Spleen (tissue), 11 donors: ENCODE data around the gene CD24. TPM values are rescaled to one million over a fixed set of nuclear protein-coding genes. Genes with fewer than 3 reads are reported as not detected.
A peak's percentile ranks its signal among the peaks of the same experiment; 100 is the strongest.
"Not testable (repeated sequence)": the region's sequence is repeated elsewhere in the genome, so short reads cannot be mapped to it uniquely, and the experiment has no call there.

ENCODE experiments used
- DNase-seq: peaks from one replicate; pipeline ENCODE4 v3.0.0-alpha.2; 2020
- H3K27ac ChIP-seq, 8 donors: fragments of 200-600 bp; sonication (generic) in 7 of 8; 1 replicate in 4 of 8; 2 replicates in 4 of 8; pipeline versions ENCODE4 v1.5.0 to v1.8.0; 2016 to 2021; ENCODE audit warnings: inconsistent platforms in 4 of 8, mild to moderate bottlenecking in 4 of 8, moderate library complexity in 1 of 8
- H3K27me3 ChIP-seq, 7 donors: fragments of 200-600 bp; sonication (generic) in 6 of 7; replicated peaks in 1 of 7; 1 replicate in 4 of 7; 2 replicates in 3 of 7; pipeline versions ENCODE4 v1.5.0 to v1.8.0; 2016 to 2021; ENCODE audit warnings: inconsistent platforms in 3 of 7, mild to moderate bottlenecking in 1 of 7
- H3K36me3 ChIP-seq, 6 donors: fragments of 200-600 bp; sonication (generic) in 5 of 6; 1 replicate in 4 of 6; 2 replicates in 2 of 6; pipeline versions ENCODE4 v1.5.0 to v1.8.0; 2016 to 2021; ENCODE audit warnings: inconsistent platforms in 2 of 6
- H3K4me1 ChIP-seq, 6 donors: fragments of 200-600 bp; sonication (generic) in 5 of 6; 1 replicate in 3 of 6; 2 replicates in 3 of 6; pipeline versions ENCODE4 v1.5.0 to v1.8.0; 2016 to 2021; ENCODE audit warnings: inconsistent platforms in 3 of 6
- H3K4me3 ChIP-seq, 8 donors: fragments of 200-600 bp; sonication (generic) in 7 of 8; 1 replicate in 4 of 8; 2 replicates in 4 of 8; pipeline versions ENCODE4 v1.5.0 to v1.8.0; 2016 to 2021; ENCODE audit warnings: inconsistent platforms in 4 of 8, mild to moderate bottlenecking in 4 of 8, moderate library complexity in 2 of 8
- H3K9me3 ChIP-seq, 8 donors: fragments of 200-600 bp; sonication (generic) in 7 of 8; 1 replicate in 4 of 8; 2 replicates in 4 of 8; pipeline versions ENCODE4 v1.5.0 to v1.8.0; 2016 to 2021; ENCODE audit warnings: inconsistent platforms in 4 of 8
- CTCF ChIP-seq, 11 experiments: fragments of 200-600 bp in 7 of 11; fragments of 450-650 bp in 4 of 11; sonication (generic) in 4 of 11; IDR thresholded peaks in 8 of 11; conservative IDR thresholded peaks in 3 of 11; 1 replicate in 7 of 11; 2 replicates in 4 of 11; pipeline versions ENCODE4 v1.4.0 to v1.8.0; 2016 to 2021; ENCODE audit warnings: antibody characterized with exemption in 11 of 11, inconsistent platforms in 4 of 11, mild to moderate bottlenecking in 1 of 11
- POLR2A ChIP-seq, 3 donors: fragments of 450-650 bp; IDR thresholded peaks; one replicate each; pipeline ENCODE4 v1.5.1; 2017; ENCODE audit warnings: antibody characterized with exemption in 3 of 3, mild to moderate bottlenecking in 1 of 3
- POLR2AphosphoS5 ChIP-seq, 3 donors: sonication (generic); formaldehyde crosslinking; IDR thresholded peaks; one replicate each; pipeline ENCODE4 v1.5.1; 2017; ENCODE audit warnings: antibody characterized with exemption in 3 of 3
- WGBS, 5 donors: extraction: QIAGEN DNeasy Blood & Tissue Kit in 3 of 5; methylation state at CpG; one replicate each; pipeline versions ENCODE4 v1.1.5 to v1.1.7; 2013 to 2018; 5-methylcytosine and 5-hydroxymethylcytosine counted together
- intact Hi-C: fragments of 100-400 bp; cut with DNase I; formaldehyde crosslinking; loops from one replicate; pipeline ENCODE4 v1.15.0; 2023; ENCODE audit warnings: low total_unique reads
- polyA plus RNA-seq, 3 donors: library from polyadenylated mRNA; stranded (reverse); fragments of 200-250 nt; gene quantifications; one replicate each; pipeline ENCODE4 v1.2.1, GENCODE V29; 2013
- total RNA-seq, 7 donors: library from RNA; depleted of rRNA in 3 of 7; stranded (reverse); fragments of >200 nt in 3 of 7; fragmentation: NEBNext Ultra II Directional in 4 of 7; extraction: Animal tissue kit (Norgen Biotek cat#: 25700) in 4 of 7; gene quantifications; one replicate each; pipeline versions ENCODE4 v1.1.0 to v1.2.1, GENCODE V29; 2016 to 2021
- donor health status: healthy with polysubstance abuse.
- donor health status: DM: no; HTN: no; CAD: no; lungs with moderate emphysema.
- donor health status: DM: no; HTN: no; CAD: no.
- donor health status: Bipolar disorder and iron deficiency.
- donor health status: healthy.
- donor health status: DM: no; HTN: no; CAD: no.
- donor health status: DM: yes; HTN: yes; CAD: no.

The CD24 gene
- total and polyA plus RNA-seq, 10 donors: 28.3 to 119 (median 64.9) TPM

- intact Hi-C loops: no loop called here
- WGBS, 5 donors: 83 to 97% (median 93%) methylated on average over 5 of the region's 5 CpGs
- peaks cover 0 to 15% (median 9%) of the 10 kb centered on the region in 6 donors for H3K4me1 ChIP-seq
- H3K27ac ChIP-seq: no peak overlapping the region
- no peak for DNase-seq
- no peak for TF ChIP-seq POLR2A (IDR thresholded peaks at IDR 0.05)
- TF ChIP-seq POLR2AphosphoS5 (IDR thresholded peaks at IDR 0.05): no peak
- no peak for TF ChIP-seq CTCF (IDR thresholded peaks at IDR 0.05 in 8 of 11, conservative IDR thresholded peaks at IDR 0.05 in 3 of 11)
- no peaks in the 10 kb centered on the region for H3K9me3 ChIP-seq
- no peaks in the 10 kb centered on the region for H3K36me3 ChIP-seq
- peaks cover 0 to 5% (median 0%) of the 10 kb centered on the region in 7 donors for H3K27me3 ChIP-seq
- no peak overlapping the region for H3K4me3 ChIP-seq
These were observed 44.5 kb upstream of the CD24 start for GRCh38 chr6:107019047-107019446.

- WGBS, 5 donors: 53 to 97% (median 85%) methylated on average over 2 of the region's 2 CpGs
- no peak overlapping the region for H3K4me3 ChIP-seq
These were observed 35.0 kb upstream of the CD24 start for GRCh38 chr6:107009499-107009898.

GRCh38 chr6:106997392-106998158, 23.0 kb upstream of the CD24 start:
- WGBS, 5 donors: 47 to 59% (median 54%) methylated on average over 10 of the region's 10 CpGs
- Histone ChIP-seq H3K36me3 (no peaks in the 10 kb centered on the region), H3K27ac (no peak overlapping the region), H3K4me1 (peaks cover 0 to 5% (median 0%) of the 10 kb centered on the region in 6 donors), H3K27me3 (no peaks in the 10 kb centered on the region), H3K4me3 (no peak overlapping the region), H3K9me3 (no peaks in the 10 kb centered on the region)
- peak; percentile 84 for DNase-seq
- intact Hi-C loops: no loop called here
- TF ChIP-seq POLR2AphosphoS5 (IDR thresholded peaks at IDR 0.05): no peak
- TF ChIP-seq CTCF (IDR thresholded peaks at IDR 0.05 in 8 of 11, conservative IDR thresholded peaks at IDR 0.05 in 3 of 11): peak in 10 of 11 experiments; percentile 34 to 82 (median 70)

More at GRCh38 chr6:107009499-107009898, 35.0 kb upstream of the CD24 start:
- Histone ChIP-seq H3K27ac (no peak overlapping the region), H3K36me3 (no peaks in the 10 kb centered on the region), H3K9me3 (no peaks in the 10 kb centered on the region), H3K27me3 (peaks cover 0 to 7% (median 0%) of the 10 kb centered on the region in 7 donors), H3K4me1 (no peaks in the 10 kb centered on the region)
- intact Hi-C loops: no loop called here
- TF ChIP-seq POLR2A (IDR thresholded peaks at IDR 0.05) (no peak), POLR2AphosphoS5 (IDR thresholded peaks at IDR 0.05) (no peak), CTCF (IDR thresholded peaks at IDR 0.05 in 8 of 11, conservative IDR thresholded peaks at IDR 0.05 in 3 of 11) (no peak)
- no peak for DNase-seq

- DNase-seq: no peak
- H3K4me3 ChIP-seq: no peak overlapping the region
- peaks cover 0 to 5% (median 0%) of the 10 kb centered on the region in 6 donors for H3K4me1 ChIP-seq
- H3K36me3 ChIP-seq: no peaks in the 10 kb centered on the region
- H3K9me3 ChIP-seq: no peaks in the 10 kb centered on the region
- intact Hi-C loops: no loop called here
- H3K27ac ChIP-seq: no peak overlapping the region
- WGBS, 5 donors: 90 to 97% (median 94%) methylated on average over 3 of the region's 3 CpGs
- TF ChIP-seq POLR2A (IDR thresholded peaks at IDR 0.05): no peak
- no peaks in the 10 kb centered on the region for H3K27me3 ChIP-seq
These were observed 21.1 kb upstream of the CD24 start for GRCh38 chr6:106995640-106996039.

GRCh38 chr6:106989737-106990136, 15.2 kb upstream of the CD24 start:
- WGBS, 5 donors: 37 to 53% (median 49%) methylated on average over 3 of the region's 3 CpGs
- intact Hi-C loops, H3K27ac ChIP-seq, H3K36me3 ChIP-seq, H3K4me3 ChIP-seq, H3K27me3 ChIP-seq, H3K4me1 ChIP-seq, DNase-seq, H3K9me3 ChIP-seq: not testable (repeated sequence)
